IMR-90 (cell line): Measurements from ENCODE around the gene AGTR1. TPM values are rescaled to one million over a fixed set of nuclear protein-coding genes. Genes with fewer than 3 reads are reported as not detected.

ENCODE experiments used
- ATAC-seq: fragments of 200-7000 bp; cut with Tn5 transposase; 2 replicates; pipeline ENCODE4 v1.9.1; 2020; ENCODE audit warnings: low read depth, mild to moderate bottlenecking, moderate library complexity
- BruUV-seq: library from RNA; stranded (reverse); fragments of 400-500 nt; replicated peaks from 2 replicates; lab custom pipeline; 2021; lab: Mats Ljungman, UMichigan
- CTCF ChIA-PET: fragments of 300-600 bp; formaldehyde crosslinking; extraction: SDS; loops from one replicate; lab custom pipeline; 2021; ENCODE audit warnings: antibody characterized with exemption; lab: Yijun Ruan, JAX
- POLR2A ChIA-PET: fragments of 300-600 bp; sonication (Branson Sonifier 250); formaldehyde crosslinking; loops from one replicate; lab custom pipeline; 2022; ENCODE audit warnings: antibody characterized with exemption; ENCODE audit not compliant: unreplicated experiment; lab: Charles Lee
- DNase-seq: peaks from one replicate; pipeline ENCODE4 v3.0.0; 2013
- H2AFZ ChIP-seq: replicated peaks from 2 replicates; pipeline ENCODE3; 2013; ENCODE audit warnings: low read length, mild to moderate bottlenecking; ENCODE audit not compliant: poor library complexity
- H2AK5ac ChIP-seq: 2 replicates; pipeline ENCODE4 v1.6.1; 2013; ENCODE audit warnings: low read depth, low read length, inconsistent platforms
- H2AK9ac ChIP-seq: replicated peaks from 2 replicates; pipeline ENCODE3; 2013; ENCODE audit warnings: mild to moderate bottlenecking, low read depth, low read length, moderate library complexity; ENCODE audit not compliant: poor library complexity
- H2BK120ac ChIP-seq: 2 replicates; pipeline ENCODE4 v1.6.1; 2013; ENCODE audit warnings: low read depth, low read length, inconsistent platforms
- H2BK15ac ChIP-seq: 3 replicates; pipeline ENCODE4 v1.6.1; 2013; ENCODE audit warnings: low read depth, low read length, inconsistent platforms
- H2BK20ac ChIP-seq: 2 replicates; pipeline ENCODE4 v1.6.1; 2013; ENCODE audit warnings: low read depth, mild to moderate bottlenecking, inconsistent platforms, low read length, moderate library complexity
- H2BK5ac ChIP-seq: 2 replicates; pipeline ENCODE4 v1.6.1; 2013; ENCODE audit warnings: mild to moderate bottlenecking, low read depth, low read length, inconsistent platforms; ENCODE audit not compliant: poor library complexity, severe bottlenecking
- H3K14ac ChIP-seq: replicated peaks from 2 replicates; pipeline ENCODE4 v1.6.1; 2013; ENCODE audit warnings: low read depth, low read length, inconsistent platforms
- H3K18ac ChIP-seq: 2 replicates; pipeline ENCODE4 v1.6.1; 2013; ENCODE audit warnings: low read depth, low read length, control low read depth
- H3K23ac ChIP-seq: 2 replicates; pipeline ENCODE4 v1.6.1; 2013; ENCODE audit warnings: low read depth, low read length, inconsistent platforms
- H3K27ac ChIP-seq: 2 replicates; pipeline ENCODE4 v1.5.1; 2013; ENCODE audit warnings: mild to moderate bottlenecking, control low read depth, low read length; ENCODE audit not compliant: insufficient read depth
- H3K27me3 ChIP-seq: 2 replicates; pipeline ENCODE4 v1.6.1; 2013; ENCODE audit warnings: low read length; ENCODE audit not compliant: control insufficient read depth, insufficient read depth
- H3K36me3 ChIP-seq: 2 replicates; pipeline ENCODE4 v1.6.1; 2013; ENCODE audit warnings: low read length, mixed read lengths; ENCODE audit not compliant: control insufficient read depth, insufficient read depth
- H3K4ac ChIP-seq: 2 replicates; pipeline ENCODE4 v1.6.1; 2013; ENCODE audit warnings: low read depth, low read length, inconsistent platforms
- H3K4me1 ChIP-seq: 2 replicates; pipeline ENCODE4 v1.6.1; 2013; ENCODE audit warnings: low read length, mixed read lengths; ENCODE audit not compliant: control insufficient read depth, insufficient read depth
- H3K4me2 ChIP-seq: 2 replicates; pipeline ENCODE4 v1.6.1; 2013; ENCODE audit warnings: low read depth, mild to moderate bottlenecking, control low read depth, low read length, moderate library complexity
- H3K4me3 ChIP-seq: 2 replicates; pipeline ENCODE4 v1.5.1; 2013; ENCODE audit warnings: low read depth, mild to moderate bottlenecking, control low read depth, low read length, moderate library complexity; ENCODE audit not compliant: insufficient read depth
- H3K56ac ChIP-seq: 2 replicates; pipeline ENCODE4 v1.6.1; 2013; ENCODE audit warnings: low read length, inconsistent platforms; ENCODE audit not compliant: insufficient read depth; ENCODE audit errors: extremely low read depth
- H3K79me1 ChIP-seq, 2 experiments: 2 replicates each; pipeline ENCODE4 v1.6.1; 2013; ENCODE audit warnings: low read length in 2 of 2, inconsistent platforms in 1 of 2, low read depth in 1 of 2
- H3K9ac ChIP-seq: 2 replicates; pipeline ENCODE4 v1.6.1; 2013; ENCODE audit warnings: low read depth, low read length, control low read depth
- H3K9me1 ChIP-seq: 2 replicates; pipeline ENCODE4 v1.6.1; 2013; ENCODE audit warnings: low read length, inconsistent platforms; ENCODE audit not compliant: insufficient read depth
- H3K9me3 ChIP-seq: 2 replicates; pipeline ENCODE4 v1.6.1; 2013; ENCODE audit warnings: low read length; ENCODE audit not compliant: control insufficient read depth, insufficient read depth
- H4K20me1 ChIP-seq: 2 replicates; pipeline ENCODE4 v1.6.1; 2013; ENCODE audit warnings: low read length, inconsistent platforms; ENCODE audit not compliant: insufficient read depth
- H4K5ac ChIP-seq: 2 replicates; pipeline ENCODE4 v1.6.1; 2013; ENCODE audit warnings: mild to moderate bottlenecking, low read depth, low read length, control low read depth
- H4K8ac ChIP-seq, 2 experiments: 2 replicates each; pipeline ENCODE4 v1.6.1; 2013; ENCODE audit warnings: low read depth in 2 of 2, low read length in 2 of 2, control low read depth in 1 of 2, inconsistent platforms in 1 of 2
- H4K91ac ChIP-seq: 2 replicates; pipeline ENCODE4 v1.6.1; 2013; ENCODE audit warnings: low read depth, low read length, inconsistent platforms; ENCODE audit not compliant: insufficient read depth
- BHLHE40 ChIP-seq: fragments of 150-350 bp; IDR thresholded peaks from 2 replicates; pipeline ENCODE4 v1.6.1; 2016; ENCODE audit warnings: mild to moderate bottlenecking, low read depth, low read length
- ELK1 ChIP-seq: fragments of 150-350 bp; IDR thresholded peaks from 2 replicates; pipeline ENCODE4 v1.6.1; 2016; ENCODE audit warnings: low read depth, mild to moderate bottlenecking, low read length, moderate library complexity, borderline replicate concordance
- WGBS, 2 experiments: methylation state at CpG; one replicate each; pipeline versions ENCODE4 v1.1.5 to v1.1.7; 2013; ENCODE audit warnings: missing lambda C conversion rate in 2 of 2; ENCODE audit not compliant: insufficient read length in 1 of 2; ENCODE audit errors: extremely low coverage in 2 of 2; 5-methylcytosine and 5-hydroxymethylcytosine counted together
- dilution Hi-C: fragments of 300-500 bp; cut with HindIII; formaldehyde crosslinking; loops from one replicate; pipeline ENCODE4 v1.14.3; 2018; ENCODE audit warnings: low sequenced_read_pairs; ENCODE audit not compliant: unreplicated experiment
- in situ Hi-C: fragments of 300-500 bp; cut with MboI; formaldehyde crosslinking; loops from 3 replicates; pipeline ENCODE4 v1.14.3; 2019; ENCODE audit warnings: low sequenced_read_pairs, inconsistent platforms, mixed read lengths
- intact Hi-C: fragments of 100-400 bp; cut with micrococcal nuclease; formaldehyde crosslinking; loops from 2 replicates; pipeline ENCODE4 v1.10.0; 2022
- polyA plus RNA-seq, 3 experiments: library from polyadenylated mRNA; depleted of rRNA; stranded (reverse); fragments of >200 nt; gene quantifications; 2 replicates each; pipeline ENCODE4 v1.2.3, GENCODE V29; 2012; ENCODE audit warnings: low replicate concordance in 1 of 3
- total RNA-seq: library from RNA; depleted of rRNA; stranded (reverse); fragments of >200 nt; gene quantifications from 2 replicates; pipeline ENCODE4 v1.2.3, GENCODE V29; 2012

The AGTR1 gene
- total and polyA plus RNA-seq, 2 of the 4 experiments (the other 2 are of a cell fraction) = 2.2 to 2.7 TPM

- no peak overlapping the region for H2AK5ac ChIP-seq
- dilution Hi-C loops = no loop called here
- no peak overlapping the region for H2AFZ ChIP-seq
- H3K4me2 ChIP-seq = no peak overlapping the region
- no peak overlapping the region for H3K4ac ChIP-seq
- H4K8ac ChIP-seq = no peak overlapping the region
- H3K79me1 ChIP-seq = no peaks in the 10 kb centered on the region
- no CpG with 5 or more reads among the region's 3 CpGs for WGBS, 2 experiments
- H4K20me1 ChIP-seq = no peaks in the 10 kb centered on the region
- no peak overlapping the region for H2BK20ac ChIP-seq
- DNase-seq = no peak
- no TSS peak for BruUV-seq
- H3K4me3 ChIP-seq = no peak overlapping the region
- in situ Hi-C loops = no loop called here
- no peaks in the 10 kb centered on the region for H3K4me1 ChIP-seq
- no peak overlapping the region for H2BK120ac ChIP-seq
- H3K9ac ChIP-seq = no peak overlapping the region
- no peaks in the 10 kb centered on the region for H3K9me3 ChIP-seq
- peaks cover 5% of the 10 kb centered on the region; the same call in 1 of the 2 replicates for H3K27me3 ChIP-seq
- POLR2A ChIA-PET = no interaction called here
- no peak overlapping the region for H2AK9ac ChIP-seq
- no peak overlapping the region for H3K14ac ChIP-seq
- intact Hi-C loops = no loop called here
- no peaks in the 10 kb centered on the region for H3K36me3 ChIP-seq
- ATAC-seq = no peak
- no peak overlapping the region for H3K18ac ChIP-seq
- no peak overlapping the region for H2BK5ac ChIP-seq
- TF ChIP-seq BHLHE40 = no peak
- TF ChIP-seq ELK1 = no peak
- no peaks in the 10 kb centered on the region for H3K9me1 ChIP-seq
- H4K91ac ChIP-seq = no peak overlapping the region
- CTCF ChIA-PET = no interaction called here
- H3K23ac ChIP-seq = no peak overlapping the region
- H3K27ac ChIP-seq = no peak overlapping the region
- no peak overlapping the region for H4K5ac ChIP-seq
- no peak overlapping the region for H3K56ac ChIP-seq
- H2BK15ac ChIP-seq = no peak overlapping the region
These were observed 33.0 kb downstream of the AGTR1 start for GRCh38 chr3:148730676-148731075.
